Mucosa of rectum (tissue), 2 donors: ENCODE measurements around the gene EEA1.

Experiments used
- H3K27ac ChIP-seq, 2 donors: one replicate each; pipeline ENCODE4 v1.7.0; 2013; ENCODE audit warnings: inconsistent platforms in 2 of 2, low read depth in 2 of 2, low read length in 2 of 2
- H3K27me3 ChIP-seq, 2 donors: one replicate each; pipeline ENCODE4 v1.7.0; 2013; ENCODE audit warnings: low read length in 2 of 2; ENCODE audit not compliant: control insufficient read depth in 2 of 2, insufficient read depth in 2 of 2
- H3K36me3 ChIP-seq, 2 donors: one replicate each; pipeline ENCODE4 v1.7.0; 2013; ENCODE audit warnings: low read length in 2 of 2; ENCODE audit not compliant: control insufficient read depth in 2 of 2, insufficient read depth in 2 of 2
- H3K4me1 ChIP-seq, 2 donors: one replicate each; pipeline ENCODE4 v1.7.0; 2013; ENCODE audit warnings: low read length in 2 of 2, mild to moderate bottlenecking in 1 of 2; ENCODE audit not compliant: control insufficient read depth in 2 of 2, insufficient read depth in 2 of 2
- H3K4me3 ChIP-seq, 2 donors: one replicate each; pipeline ENCODE4 v1.7.0; 2013; ENCODE audit warnings: low read length in 2 of 2
- H3K9ac ChIP-seq, 2 donors: one replicate each; pipeline ENCODE4 v1.7.0; 2013; ENCODE audit warnings: low read length in 2 of 2, low read depth in 1 of 2, mild to moderate bottlenecking in 1 of 2
- H3K9me3 ChIP-seq, 2 donors: one replicate each; pipeline ENCODE4 v1.7.0; 2013; ENCODE audit warnings: low read length in 2 of 2; ENCODE audit not compliant: control insufficient read depth in 2 of 2
- donor health status: healthy.
- donor health status: Normal muscosa, but diverticular disease.

The EEA1 gene

DNA sequence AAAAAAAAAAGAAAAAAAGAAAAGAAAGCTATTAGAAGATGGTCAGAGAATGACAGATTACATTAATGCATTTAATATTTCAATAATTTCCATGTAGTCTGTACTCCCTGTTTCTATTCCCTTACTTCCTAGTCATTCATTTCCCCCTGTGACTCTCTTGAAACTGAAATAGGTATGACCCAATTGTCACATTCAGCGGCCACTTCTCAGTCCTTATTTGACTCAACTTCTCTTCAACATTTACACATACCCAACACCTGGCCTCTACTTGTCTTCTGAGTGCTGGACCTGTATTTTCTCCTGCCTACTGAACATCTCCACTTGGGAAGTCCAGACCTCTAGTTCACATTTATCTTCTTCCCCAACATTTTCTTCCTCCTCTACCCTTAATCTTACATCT is 7.2 kb downstream of the EEA1 start:
- Histone ChIP-seq H3K9ac (no peak overlapping the region), H3K36me3 (no peaks in the 10 kb centered on the region), H3K27ac (no peak overlapping the region), H3K27me3 (no peaks in the 10 kb centered on the region), H3K4me1 (peaks cover 1 to 5% of the 10 kb centered on the region in 2 donors), H3K9me3 (no peaks in the 10 kb centered on the region), H3K4me3 (no peak overlapping the region)

- H3K27ac ChIP-seq, result no peak overlapping the region
- no peaks in the 10 kb centered on the region for H3K9me3 ChIP-seq
- H3K4me3 ChIP-seq, result no peak overlapping the region
- H3K36me3 ChIP-seq, result no peaks in the 10 kb centered on the region
- no peaks in the 10 kb centered on the region for H3K27me3 ChIP-seq
- H3K4me1 ChIP-seq, result peaks cover 0 to 3% of the 10 kb centered on the region in 2 donors
- H3K9ac ChIP-seq, result no peak overlapping the region
Measured at GRCh38 chr12:92915365-92915764, 13.7 kb downstream of the EEA1 start.

GRCh38 chr12:92914170-92914569 is 14.9 kb downstream of the EEA1 start:
- Histone ChIP-seq H3K27ac (no peak overlapping the region), H3K36me3 (no peaks in the 10 kb centered on the region), H3K9me3 (no peaks in the 10 kb centered on the region), H3K9ac (no peak overlapping the region), H3K27me3 (no peaks in the 10 kb centered on the region), H3K4me3 (no peak overlapping the region), H3K4me1 (peaks cover 0 to 3% of the 10 kb centered on the region in 2 donors)

DNA sequence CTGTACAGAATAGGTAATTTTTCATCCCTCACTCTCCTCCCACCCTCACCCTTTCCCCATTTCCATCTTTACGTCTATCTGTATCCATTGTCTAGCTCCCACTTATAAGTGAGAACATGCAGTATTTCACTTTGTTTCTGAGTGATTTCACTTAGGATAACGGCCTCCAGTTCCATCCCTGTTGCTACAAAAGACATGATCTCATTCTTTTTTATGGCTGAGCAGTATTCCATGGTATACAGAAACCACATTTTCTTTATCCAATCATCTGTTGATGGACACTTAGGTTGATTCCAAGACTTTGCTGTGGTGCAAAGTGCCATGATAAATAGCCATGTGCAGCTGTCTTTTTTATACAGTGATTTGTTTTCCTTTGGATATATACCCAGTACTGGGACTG is 16.4 kb downstream of the EEA1 start:
- no peak overlapping the region for H3K27ac ChIP-seq

GRCh38 chr12:92912052-92912451 is 17.0 kb downstream of the EEA1 start:
- no peaks in the 10 kb centered on the region for H3K27me3 ChIP-seq
- no peak overlapping the region for H3K27ac ChIP-seq
- H3K9me3 ChIP-seq, result no peaks in the 10 kb centered on the region
- no peaks in the 10 kb centered on the region for H3K36me3 ChIP-seq
- peaks cover 0 to 3% of the 10 kb centered on the region in 2 donors for H3K4me1 ChIP-seq
- H3K9ac ChIP-seq, result no peak overlapping the region
- H3K4me3 ChIP-seq, result no peak overlapping the region

More for the DNA sequence above, 16.4 kb downstream of the EEA1 start:
- Histone ChIP-seq H3K9me3 (no peaks in the 10 kb centered on the region), H3K36me3 (no peaks in the 10 kb centered on the region), H3K4me3 (no peak overlapping the region), H3K4me1 (peaks cover 0 to 3% of the 10 kb centered on the region in 2 donors), H3K9ac (no peak overlapping the region), H3K27me3 (no peaks in the 10 kb centered on the region)

GRCh38 chr12:92911339-92911738 is 17.8 kb downstream of the EEA1 start:
- H3K36me3 ChIP-seq, result no peaks in the 10 kb centered on the region
- H3K9me3 ChIP-seq, result no peaks in the 10 kb centered on the region
- H3K27ac ChIP-seq, result no peak overlapping the region
- no peak overlapping the region for H3K9ac ChIP-seq
- no peaks in the 10 kb centered on the region for H3K27me3 ChIP-seq
- H3K4me3 ChIP-seq, result no peak overlapping the region
- H3K4me1 ChIP-seq, result peaks cover 0 to 3% of the 10 kb centered on the region in 2 donors

- Histone ChIP-seq H3K27ac (no peak overlapping the region), H3K4me1 (peaks cover 0 to 3% of the 10 kb centered on the region in 2 donors), H3K36me3 (no peaks in the 10 kb centered on the region), H3K9ac (no peak overlapping the region), H3K9me3 (no peaks in the 10 kb centered on the region), H3K4me3 (no peak overlapping the region), H3K27me3 (no peaks in the 10 kb centered on the region)
Measured at GRCh38 chr12:92908108-92908507, 21.0 kb downstream of the EEA1 start.

- no peaks in the 10 kb centered on the region for H3K9me3 ChIP-seq
- no peaks in the 10 kb centered on the region for H3K36me3 ChIP-seq
- no peaks in the 10 kb centered on the region for H3K27me3 ChIP-seq
- no peaks in the 10 kb centered on the region for H3K4me1 ChIP-seq
- no peak overlapping the region for H3K27ac ChIP-seq
- H3K9ac ChIP-seq, result no peak overlapping the region
- H3K4me3 ChIP-seq, result no peak overlapping the region
Measured at GRCh38 chr12:92905811-92906554, 23.1 kb downstream of the EEA1 start.

DNA sequence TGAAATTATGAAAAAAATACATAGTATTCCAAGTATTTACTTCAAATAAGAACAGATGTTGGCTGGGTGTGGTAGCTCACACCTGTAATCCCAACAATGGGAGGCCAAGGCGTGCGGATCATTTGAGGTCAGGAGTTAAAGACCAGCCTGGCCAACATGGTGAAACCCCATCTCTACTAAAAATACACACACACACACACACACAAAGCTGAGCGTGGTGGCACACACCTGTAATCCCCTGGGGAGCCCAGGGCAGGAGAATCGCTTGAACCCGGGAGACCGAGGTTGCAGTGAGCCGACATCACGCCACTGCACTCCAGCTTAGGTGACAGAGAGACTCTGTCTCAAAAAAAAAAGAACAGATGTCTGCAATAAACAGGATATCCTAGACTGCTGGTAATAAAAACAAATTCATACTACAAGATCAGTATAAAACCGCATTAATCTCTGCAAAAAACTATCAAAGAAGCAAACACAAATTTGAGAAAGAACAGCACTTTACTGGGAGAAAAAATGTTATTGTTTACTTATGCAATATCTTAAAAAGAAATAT is 23.8 kb downstream of the EEA1 start:
- Histone ChIP-seq H3K4me3 (no peak overlapping the region), H3K27me3 (no peaks in the 10 kb centered on the region), H3K9me3 (no peaks in the 10 kb centered on the region), H3K36me3 (no peaks in the 10 kb centered on the region), H3K27ac (no peak overlapping the region), H3K4me1 (no peaks in the 10 kb centered on the region), H3K9ac (no peak overlapping the region)

DNA sequence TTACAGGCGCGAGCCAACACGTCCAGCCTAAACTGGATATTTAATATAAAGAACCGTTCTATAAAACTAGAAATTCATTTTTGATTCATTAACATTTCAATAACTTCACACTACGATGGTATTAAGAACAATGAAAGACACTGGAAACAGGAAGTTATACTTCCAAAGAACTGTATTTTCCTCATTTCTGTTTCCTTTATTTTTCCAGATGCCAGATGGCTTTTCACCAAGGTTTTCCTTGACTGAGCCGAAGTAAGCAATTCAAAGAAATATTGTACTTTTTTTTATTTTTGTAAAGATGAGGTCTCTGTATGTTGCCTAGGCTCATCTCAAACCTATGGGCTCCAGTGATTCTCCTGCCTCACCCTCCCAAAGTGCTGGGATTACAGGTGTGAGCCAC is 28.2 kb downstream of the EEA1 start:
- no peak overlapping the region for H3K27ac ChIP-seq
- no peaks in the 10 kb centered on the region for H3K4me1 ChIP-seq
- H3K4me3 ChIP-seq, result no peak overlapping the region
- no peak overlapping the region for H3K9ac ChIP-seq
- no peaks in the 10 kb centered on the region for H3K27me3 ChIP-seq
- H3K36me3 ChIP-seq, result no peaks in the 10 kb centered on the region
- H3K9me3 ChIP-seq, result no peaks in the 10 kb centered on the region
